Dedifferentiated amniotic fluid mesenchymal stem cell (primary cell): Measurements from ENCODE around the gene PGC.
"Not testable (repeated sequence)": the region's sequence is repeated elsewhere in the genome, so short reads cannot be mapped to it uniquely, and the experiment has no call there.

Source experiments
- DNase-seq: peaks from one replicate; pipeline ENCODE4 v3.0.0-alpha.2; 2016; ENCODE audit errors: extremely low spot score

The PGC gene

GRCh38 chr6:41775293-41775882 is 28.2 kb upstream of the PGC start:
- DNase-seq = no peak

GRCh38 chr6:41774841-41775240 is 27.6 kb upstream of the PGC start:
- DNase-seq = no peak

DNA sequence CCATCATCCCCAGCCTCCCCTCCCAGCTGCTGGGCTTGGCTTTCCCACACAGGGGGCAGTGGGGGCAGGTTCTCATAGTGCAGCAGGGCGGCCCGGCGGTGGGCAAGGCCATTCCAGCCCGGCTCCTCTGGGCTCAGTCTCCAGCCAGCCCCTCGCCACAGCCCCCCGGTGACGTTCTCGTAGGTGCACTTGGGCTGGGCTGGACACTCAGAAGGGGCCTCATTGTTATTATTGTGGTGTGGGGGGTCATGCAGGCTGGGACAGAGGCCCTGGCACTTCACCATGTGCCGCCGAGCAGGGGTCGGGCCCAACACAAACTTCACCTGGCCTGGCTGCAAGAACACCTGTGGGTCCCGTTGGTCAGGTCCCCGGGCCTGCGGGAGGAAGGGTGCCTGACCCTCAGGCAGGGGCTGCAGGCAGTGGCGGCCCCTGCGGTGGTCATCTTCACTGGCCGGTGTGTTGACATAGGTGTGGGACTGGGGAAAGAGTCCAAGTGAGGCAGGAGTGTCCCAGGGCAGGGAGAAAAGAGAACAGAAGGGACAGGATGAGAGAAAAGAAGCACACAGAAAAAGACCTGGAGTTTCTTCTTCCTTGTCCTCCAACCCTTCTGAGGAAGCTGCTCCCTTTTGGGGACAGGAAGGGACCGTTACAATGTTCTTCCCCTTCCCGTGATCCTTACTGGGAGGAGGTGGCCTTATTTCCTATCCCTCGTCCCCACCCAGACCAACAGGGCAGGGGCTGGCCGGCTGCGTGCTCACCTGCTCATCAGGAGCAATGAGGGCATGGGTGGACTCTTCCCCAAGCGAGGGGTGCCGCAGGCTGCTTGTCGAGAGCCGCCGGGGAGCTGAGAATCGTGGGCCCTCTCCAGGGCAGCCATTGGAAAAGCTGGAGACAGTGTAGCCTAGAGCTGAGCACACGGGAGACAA is 24.1 kb upstream of the PGC start:
- DNase-seq = no peak

DNA sequence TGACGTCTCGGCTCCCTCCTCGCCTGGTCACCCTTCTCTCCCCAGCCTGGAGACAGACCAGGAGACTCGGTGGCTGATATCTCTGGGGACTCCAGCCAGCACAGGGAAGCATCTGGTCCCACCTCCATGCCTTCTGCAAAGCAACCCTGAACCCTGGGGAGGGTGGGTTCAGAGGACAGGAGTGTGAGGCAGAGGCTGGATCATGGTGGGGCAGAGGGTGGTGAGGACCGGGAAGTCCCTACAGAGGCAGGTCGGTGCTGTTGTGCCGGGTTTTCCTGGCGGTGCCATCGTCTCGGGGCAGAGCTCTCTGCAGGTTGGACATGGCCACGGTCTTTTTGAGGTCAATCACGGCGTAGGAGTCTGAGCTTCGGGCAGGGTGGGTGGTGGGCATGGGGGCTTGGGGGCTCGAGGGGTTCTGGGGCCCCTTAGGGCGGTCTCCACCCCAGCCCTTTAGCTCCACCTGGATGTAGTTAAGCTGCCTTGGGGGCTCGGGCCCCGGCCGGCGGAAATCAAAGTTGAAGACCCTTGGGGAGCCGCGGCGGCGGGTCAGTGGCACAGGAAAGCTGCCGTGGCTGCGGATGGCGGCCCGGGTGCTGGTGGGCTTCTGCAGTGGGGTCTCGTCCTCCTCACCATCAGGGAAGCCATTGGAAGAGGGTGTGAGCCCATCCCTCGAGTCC is 23.3 kb upstream of the PGC start:
- DNase-seq = no peak

- DNase-seq = no peak
Observed at GRCh38 chr6:41769376-41769775, 22.2 kb upstream of the PGC start.

DNA sequence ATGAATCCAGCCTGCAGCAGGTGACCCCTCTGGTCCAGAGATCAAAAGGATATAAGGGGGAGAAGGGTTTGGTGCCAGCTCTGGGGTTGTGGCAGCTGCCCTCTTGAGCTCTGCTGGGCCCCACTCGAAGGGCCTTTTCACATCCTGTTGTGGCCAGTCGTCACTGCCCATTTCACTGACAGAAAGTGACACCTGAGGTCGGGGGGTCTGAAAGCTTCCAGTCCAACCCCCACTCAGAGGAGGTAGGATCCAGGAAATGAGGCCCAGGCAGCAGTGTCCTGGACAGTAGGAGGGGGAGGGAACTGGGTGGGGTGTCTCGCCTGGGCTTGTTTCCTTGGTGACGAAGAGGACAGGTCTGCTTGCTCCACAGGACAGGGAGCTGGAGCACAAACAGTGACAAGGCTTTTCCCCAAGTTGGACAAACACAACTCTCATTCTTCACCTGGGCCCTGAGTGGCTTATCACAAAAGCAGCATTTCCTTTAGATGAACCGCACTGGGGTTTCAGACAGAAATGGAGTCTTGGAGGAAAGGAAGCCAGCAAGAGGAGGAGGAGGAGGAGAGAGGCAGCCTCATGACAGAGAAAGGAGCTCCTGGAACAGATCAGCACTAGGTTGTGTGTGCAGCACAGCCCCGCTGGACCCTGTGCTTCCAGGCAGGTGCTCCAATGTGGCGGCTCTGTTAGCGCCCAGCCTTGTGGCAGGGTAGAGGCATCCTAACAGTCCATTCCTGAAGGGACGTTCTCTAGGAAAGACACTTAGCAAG is 21.5 kb upstream of the PGC start:
- no peak for DNase-seq

GRCh38 chr6:41767112-41767833 is 20.1 kb upstream of the PGC start:
- peak; percentile 93 for DNase-seq

DNA sequence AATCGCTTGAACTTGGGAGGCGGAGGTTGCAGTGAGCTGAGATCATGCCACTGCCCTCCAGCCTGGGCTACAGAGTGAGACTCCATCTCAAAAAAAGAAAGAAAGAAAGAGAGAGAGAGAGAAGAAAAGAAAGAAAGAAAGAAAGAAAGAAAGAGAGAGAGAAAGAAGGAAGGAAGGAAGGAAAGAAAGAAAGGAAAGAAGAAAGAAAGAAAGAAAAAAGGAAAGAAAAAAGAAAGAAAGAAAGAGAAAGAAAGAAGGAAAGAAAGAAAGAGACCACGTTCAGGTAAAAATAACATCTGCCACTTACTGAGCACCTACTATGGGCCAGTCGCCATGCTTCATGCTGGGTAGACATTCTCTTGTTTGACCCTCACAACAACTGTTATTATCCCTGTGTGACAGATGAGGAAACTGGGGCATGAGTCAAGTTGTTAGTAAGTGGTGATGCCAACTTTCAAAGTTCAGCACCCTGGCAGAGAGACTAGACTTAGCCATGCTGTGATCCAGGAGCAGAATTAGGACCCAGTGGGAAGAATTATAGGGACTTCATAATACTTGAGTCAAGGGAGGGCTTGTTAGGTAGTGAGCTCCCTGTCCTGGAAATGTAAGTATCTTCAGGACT is 19.0 kb upstream of the PGC start:
- DNase-seq = not testable (repeated sequence)

GRCh38 chr6:41763470-41763869 is 16.3 kb upstream of the PGC start:
- no peak for DNase-seq

DNA sequence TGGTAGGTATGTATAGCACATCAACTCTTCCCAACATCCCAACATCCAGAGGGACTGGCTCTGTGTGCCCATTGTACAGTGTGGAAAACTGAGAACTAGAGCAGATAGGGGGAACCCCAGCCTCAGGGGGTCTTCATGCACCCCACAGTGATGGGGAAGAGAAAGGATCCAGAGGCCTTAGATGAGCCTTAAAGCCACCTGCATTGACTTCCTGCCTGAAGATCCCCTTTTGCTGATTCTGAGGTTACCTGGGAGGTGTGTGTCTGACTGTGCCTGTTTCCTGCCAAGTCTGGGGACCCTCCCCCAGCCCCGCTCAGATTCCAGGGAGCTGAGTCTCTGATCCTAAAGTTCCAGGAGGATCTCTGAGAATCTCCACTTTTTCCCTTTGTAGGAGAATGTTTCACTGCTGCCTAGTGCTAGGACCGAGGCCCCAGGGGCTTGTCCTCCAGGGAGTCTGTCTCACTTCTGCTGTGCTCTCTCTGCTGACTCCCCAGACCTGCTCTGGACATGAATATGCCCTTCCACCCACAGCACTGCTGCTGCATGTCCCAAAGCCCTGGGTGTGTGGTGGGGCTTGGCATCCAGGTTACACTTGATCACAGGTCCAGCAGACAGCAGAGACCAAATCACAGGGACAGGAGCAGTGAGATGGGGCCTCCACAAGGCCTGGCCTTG is 12.8 kb upstream of the PGC start:
- DNase-seq = no peak

DNA sequence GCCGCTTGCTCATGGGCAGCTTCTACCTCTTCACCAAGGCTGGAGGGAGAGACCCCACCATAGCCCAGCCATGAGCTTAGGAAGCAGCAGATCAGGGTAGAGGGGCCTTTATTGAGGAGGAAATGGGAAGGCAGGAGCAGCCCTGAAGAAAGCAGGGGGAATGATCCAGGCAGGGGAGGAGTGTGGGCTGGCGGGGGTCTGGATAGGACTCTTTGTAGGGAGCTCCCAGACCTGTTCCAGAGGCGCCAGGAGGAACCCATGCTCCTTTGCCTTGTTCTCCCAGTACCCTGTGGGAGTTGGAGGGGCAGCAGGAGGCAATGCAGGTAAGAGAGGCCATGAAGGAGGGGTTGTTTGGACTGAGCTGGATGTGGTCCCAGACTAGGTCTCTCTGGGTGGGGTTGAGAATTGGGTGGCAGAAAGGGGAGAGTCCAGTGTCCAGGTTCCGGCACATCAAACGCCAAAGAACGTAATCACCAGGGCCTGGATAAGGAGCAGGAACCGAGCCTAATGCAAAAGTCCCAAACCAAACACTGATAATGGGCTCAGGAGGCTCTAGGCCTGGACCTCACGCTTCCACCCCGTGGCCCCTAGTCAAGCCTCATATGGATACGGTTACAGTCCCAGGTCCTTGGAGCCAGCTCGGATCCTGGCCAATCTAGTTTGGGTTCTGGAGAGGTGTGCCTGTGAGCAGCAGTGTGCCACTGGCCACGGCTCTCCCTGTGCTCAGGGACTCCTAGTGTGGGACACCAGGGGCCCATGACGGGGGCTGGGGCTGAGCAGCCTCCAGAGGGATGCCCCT is 12.1 kb upstream of the PGC start:
- no peak for DNase-seq

GRCh38 chr6:41758641-41759035 is 11.4 kb upstream of the PGC start:
- no peak for DNase-seq

DNA sequence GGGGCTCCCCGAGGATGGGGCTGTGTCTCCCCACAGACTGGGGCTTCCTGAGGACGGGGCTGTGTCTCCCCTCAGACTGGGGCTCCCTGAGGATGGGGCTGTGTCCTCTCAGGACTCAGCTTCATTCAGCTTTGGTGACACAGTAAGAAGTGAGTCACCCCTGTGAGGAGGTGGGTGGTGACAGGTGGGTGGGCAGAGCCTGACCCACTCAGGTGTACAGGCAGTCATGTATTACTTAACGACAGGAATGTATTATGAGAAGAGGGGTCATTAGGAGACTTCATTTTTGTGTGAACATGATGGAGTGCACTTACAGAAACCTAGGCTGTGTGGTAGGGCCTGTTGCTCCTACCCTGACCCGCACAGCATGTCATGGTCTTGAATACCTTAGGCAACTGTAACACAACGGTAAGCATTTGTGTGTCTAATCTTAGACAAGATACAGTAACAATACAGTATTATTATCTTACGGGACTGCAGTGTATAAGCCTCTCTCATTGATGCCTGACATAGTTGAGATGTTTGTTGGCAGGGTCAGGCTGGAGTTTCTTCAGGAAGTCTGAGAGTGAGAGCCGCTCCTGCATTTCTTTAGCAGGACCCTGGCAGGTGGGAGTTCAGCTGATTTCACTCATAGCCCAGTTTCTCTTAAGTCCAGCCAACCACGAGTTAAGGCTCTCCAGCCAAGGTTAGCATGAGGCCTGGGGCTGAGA is 10.9 kb upstream of the PGC start:
- DNase-seq = no peak

GRCh38 chr6:41757271-41757670 is 10.1 kb upstream of the PGC start:
- no peak for DNase-seq

DNA sequence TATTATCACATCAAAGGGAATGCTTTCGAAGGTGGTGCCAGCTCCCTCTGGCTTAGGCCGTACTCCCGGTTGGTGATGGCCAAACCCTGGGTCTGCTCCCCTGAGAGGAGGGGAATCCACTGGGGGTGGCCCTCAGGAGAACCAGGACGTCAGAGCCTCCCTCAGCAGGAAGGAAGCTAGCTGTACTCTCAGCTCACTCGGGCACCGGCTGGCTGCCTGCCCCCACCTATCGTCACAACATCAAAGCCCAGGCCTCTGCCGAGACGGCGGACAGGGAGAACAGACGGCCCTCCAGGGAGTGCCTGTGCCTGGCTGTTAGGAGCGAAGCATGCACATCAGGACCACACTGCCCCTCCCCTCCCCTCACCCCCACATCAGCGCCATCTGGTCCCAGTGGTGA is 9.2 kb upstream of the PGC start:
- no peak for DNase-seq

DNA sequence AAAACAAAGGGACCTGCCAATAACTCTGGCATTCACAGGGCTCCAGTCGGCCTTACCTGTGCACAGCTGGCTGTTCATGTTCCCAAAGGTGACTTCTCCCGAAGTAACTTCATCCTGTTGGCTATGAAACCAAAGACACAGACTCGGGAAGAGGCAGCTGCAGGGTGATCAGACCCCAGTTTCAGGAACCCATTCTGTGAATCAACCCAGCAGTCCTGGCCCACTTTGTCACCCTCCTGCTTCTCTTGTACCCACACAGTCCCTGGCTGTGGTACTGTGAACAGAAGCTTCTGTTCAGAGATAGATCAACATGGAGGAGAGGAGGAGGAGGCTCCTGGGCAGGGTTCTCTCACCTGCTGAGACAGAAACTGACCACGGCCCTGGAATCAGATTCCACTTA is 8.7 kb upstream of the PGC start:
- no peak for DNase-seq

- no peak for DNase-seq
Observed at GRCh38 chr6:41750374-41750773, 3.2 kb upstream of the PGC start.

DNA sequence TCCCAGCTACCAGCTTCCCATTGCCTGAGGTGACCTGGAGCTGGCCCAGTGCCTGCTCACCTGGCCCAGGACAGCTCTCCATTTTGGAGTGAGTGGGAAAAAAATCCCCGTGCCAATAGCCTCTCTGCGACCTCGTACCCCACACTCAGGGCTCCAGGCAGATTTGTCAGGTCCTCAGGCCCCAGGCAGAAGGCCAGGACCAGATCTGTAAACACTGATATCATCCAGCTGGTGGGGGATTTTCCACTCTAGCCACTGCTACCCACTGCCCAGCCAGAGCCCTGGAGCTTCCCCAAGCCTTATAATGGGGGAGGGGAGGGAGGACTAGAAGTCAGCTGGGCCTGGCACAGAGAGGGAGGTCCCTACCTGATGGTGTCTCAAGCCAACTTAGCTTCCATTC is 1.3 kb upstream of the PGC start:
- no peak for DNase-seq

DNA sequence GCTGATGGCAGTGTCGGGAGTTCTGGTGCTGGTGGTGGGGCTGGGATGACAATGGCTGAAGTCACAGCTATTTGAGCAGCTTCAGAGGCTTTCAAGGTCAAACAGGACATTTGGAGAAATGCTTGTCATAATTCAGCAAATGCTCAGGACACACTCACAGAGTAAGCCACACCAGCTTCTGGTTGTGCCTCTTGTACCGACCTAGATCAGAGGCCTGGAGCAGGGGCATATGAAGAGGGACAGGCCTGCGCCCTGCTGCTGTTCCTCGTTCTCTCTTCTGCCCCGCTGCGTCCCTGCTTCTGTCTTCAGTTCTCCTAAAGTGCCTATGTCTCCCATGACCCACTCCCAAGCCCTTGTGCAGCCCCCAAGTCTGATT is 893 bp upstream of the PGC start:
- DNase-seq = no peak
